Hypothalamus (tissue), 51 donors: ENCODE data around the gene CXCL11.
"Not testable (repeated sequence)": the region's sequence is repeated elsewhere in the genome, so short reads cannot be mapped to it uniquely, and the experiment has no call there.

Experiments
- DNase-seq, 51 donors: peaks; one replicate each; lab custom pipeline; 2025; lab: John Stamatoyannopoulos, UW

The CXCL11 gene

GRCh38 chr4:76035799-76036380 lies at the start of gene CXCL11:
CXCL11 (minus strand) TSS chr4:76036070; CDS start chr4:76035987, 83 bp downstream.
- DNase-seq: no peak

GRCh38 chr4:76084542-76084941 lies 48.7 kb upstream of the CXCL11 start:
- DNase-seq: no peak

- DNase-seq: no peak
These were observed 47.6 kb upstream of the CXCL11 start for GRCh38 chr4:76083386-76083988.

- DNase-seq: no peak
These were observed 42.3 kb upstream of the CXCL11 start for GRCh38 chr4:76078033-76078613.

- DNase-seq: peak in 1 of 51 donors; percentile 6
These were observed 39.2 kb upstream of the CXCL11 start for GRCh38 chr4:76074993-76075600.

- peak in 3 of 51 donors; percentile 1 to 48 (median 7) for DNase-seq
These were observed 38.6 kb upstream of the CXCL11 start, which contains the start of gene ART3 for GRCh38 chr4:76074468-76074867. ART3 (plus strand) TSS chr4:76074709; CDS start chr4:76075890, 1,181 bp downstream.

GRCh38 chr4:76072760-76073159 lies 36.9 kb upstream of the CXCL11 start:
- no peak for DNase-seq

- peak in 39 of 51 donors; percentile 0 to 81 (median 38) for DNase-seq
These were observed 31.9 kb upstream of the CXCL11 start for GRCh38 chr4:76067652-76068286.

GRCh38 chr4:76066546-76066945 lies 30.7 kb upstream of the CXCL11 start:
- no peak for DNase-seq

GRCh38 chr4:76061982-76062381 lies 26.1 kb upstream of the CXCL11 start:
- DNase-seq: no peak

GRCh38 chr4:76061421-76061820 lies 25.6 kb upstream of the CXCL11 start:
- no peak for DNase-seq

GRCh38 chr4:76060506-76060905 lies 24.6 kb upstream of the CXCL11 start:
- no peak for DNase-seq

GRCh38 chr4:76059750-76060149 lies 23.9 kb upstream of the CXCL11 start:
- DNase-seq: no peak

GRCh38 chr4:76058888-76059426 lies 23.1 kb upstream of the CXCL11 start:
- no peak for DNase-seq

GRCh38 chr4:76058302-76058701 lies 22.4 kb upstream of the CXCL11 start:
- DNase-seq: no peak

- no peak for DNase-seq
These were observed 19.6 kb upstream of the CXCL11 start for GRCh38 chr4:76055421-76055820.

- DNase-seq: no peak
These were observed 19.1 kb upstream of the CXCL11 start for GRCh38 chr4:76055016-76055415.

GRCh38 chr4:76053730-76054129 lies 17.9 kb upstream of the CXCL11 start:
- DNase-seq: no peak

- DNase-seq: not testable (repeated sequence)
These were observed 14.7 kb upstream of the CXCL11 start for GRCh38 chr4:76050560-76051050.

GRCh38 chr4:76049860-76050416 lies 14.1 kb upstream of the CXCL11 start:
- not testable (repeated sequence) for DNase-seq
